ENCODE data around the gene RPN2. TPM values are rescaled to one million over a fixed set of nuclear protein-coding genes. Genes with fewer than 3 reads are reported as not detected.

RPN2 gene
- total and polyA plus RNA-seq, 9 donors: 135 to 247 (median 174) TPM

GRCh38 chr20:37151529-37151928, 27.6 kb upstream of the RPN2 start:
- Histone ChIP-seq H3K4me3 (ENCODE audit: low read length) (no peak overlapping the region), H3K36me3 (ENCODE audit: control insufficient read depth, insufficient read depth, low read length) (no peaks in the 10 kb centered on the region), H3K27ac (ENCODE audit: low read length) (no peak overlapping the region), H3K27me3 (ENCODE audit: control insufficient read depth, insufficient read depth, low read length) (no peaks in the 10 kb centered on the region), H3K4me1 (ENCODE audit: control insufficient read depth, insufficient read depth, low read length) (no peaks in the 10 kb centered on the region), H3K9me3 (replicated peaks; ENCODE audit: control insufficient read depth, low read depth, low read length) (no peaks in the 10 kb centered on the region)
- no peak for DNase-seq
- no CpG with 5 or more reads among the region's 4 CpGs for WGBS (ENCODE audit: insufficient coverage)

GRCh38 chr20:37152284-37152683, 26.8 kb upstream of the RPN2 start:
- H3K27ac ChIP-seq (ENCODE audit: low read length): no peak overlapping the region
- no peak overlapping the region for H3K4me3 ChIP-seq (ENCODE audit: low read length)
- WGBS (ENCODE audit: insufficient coverage): 89% methylated on average over 5 of the region's 7 CpGs
- H3K36me3 ChIP-seq (ENCODE audit: control insufficient read depth, insufficient read depth, low read length): no peaks in the 10 kb centered on the region
- no peaks in the 10 kb centered on the region for H3K9me3 ChIP-seq (replicated peaks; ENCODE audit: control insufficient read depth, low read depth, low read length)
- no peak for DNase-seq
- no peaks in the 10 kb centered on the region for H3K4me1 ChIP-seq (ENCODE audit: control insufficient read depth, insufficient read depth, low read length)
- H3K27me3 ChIP-seq (ENCODE audit: control insufficient read depth, insufficient read depth, low read length): no peaks in the 10 kb centered on the region

- Histone ChIP-seq H3K9me3 (replicated peaks; ENCODE audit: control insufficient read depth, low read depth, low read length) (no peaks in the 10 kb centered on the region), H3K4me1 (ENCODE audit: control insufficient read depth, insufficient read depth, low read length) (no peaks in the 10 kb centered on the region), H3K27me3 (ENCODE audit: control insufficient read depth, insufficient read depth, low read length) (no peaks in the 10 kb centered on the region), H3K36me3 (ENCODE audit: control insufficient read depth, insufficient read depth, low read length) (no peaks in the 10 kb centered on the region), H3K4me3 (ENCODE audit: low read length) (no peak overlapping the region), H3K27ac (ENCODE audit: low read length) (no peak overlapping the region)
- DNase-seq: no peak
- WGBS (ENCODE audit: insufficient coverage): 88% methylated on average over 6 of the region's 6 CpGs
Measured at GRCh38 chr20:37154684-37155298, 24.3 kb upstream of the RPN2 start.

- Histone ChIP-seq H3K27ac (ENCODE audit: low read length) (no peak overlapping the region), H3K27me3 (ENCODE audit: control insufficient read depth, insufficient read depth, low read length) (no peaks in the 10 kb centered on the region), H3K36me3 (ENCODE audit: control insufficient read depth, insufficient read depth, low read length) (no peaks in the 10 kb centered on the region), H3K9me3 (replicated peaks; ENCODE audit: control insufficient read depth, low read depth, low read length) (no peaks in the 10 kb centered on the region), H3K4me3 (ENCODE audit: low read length) (no peak overlapping the region), H3K4me1 (ENCODE audit: control insufficient read depth, insufficient read depth, low read length) (no peaks in the 10 kb centered on the region)
- no peak for DNase-seq
- WGBS (ENCODE audit: insufficient coverage): 93% methylated on average over 8 of the region's 9 CpGs
Measured at GRCh38 chr20:37155987-37156386, 23.1 kb upstream of the RPN2 start.

- DNase-seq: no peak
- no peaks in the 10 kb centered on the region for H3K27me3 ChIP-seq (ENCODE audit: control insufficient read depth, insufficient read depth, low read length)
- no peaks in the 10 kb centered on the region for H3K36me3 ChIP-seq (ENCODE audit: control insufficient read depth, insufficient read depth, low read length)
- 100% methylated on average over 1 of the region's 4 CpGs for WGBS (ENCODE audit: insufficient coverage)
- no peaks in the 10 kb centered on the region for H3K9me3 ChIP-seq (replicated peaks; ENCODE audit: control insufficient read depth, low read depth, low read length)
- H3K4me3 ChIP-seq (ENCODE audit: low read length): no peak overlapping the region
- no peak overlapping the region for H3K27ac ChIP-seq (ENCODE audit: low read length)
- H3K4me1 ChIP-seq (ENCODE audit: control insufficient read depth, insufficient read depth, low read length): no peaks in the 10 kb centered on the region
Measured at GRCh38 chr20:37158248-37158647, 20.9 kb upstream of the RPN2 start.

- no peaks in the 10 kb centered on the region for H3K4me1 ChIP-seq (ENCODE audit: control insufficient read depth, insufficient read depth, low read length)
- no peaks in the 10 kb centered on the region for H3K27me3 ChIP-seq (ENCODE audit: control insufficient read depth, insufficient read depth, low read length)
- H3K4me3 ChIP-seq (ENCODE audit: low read length): no peak overlapping the region
- no peak overlapping the region for H3K27ac ChIP-seq (ENCODE audit: low read length)
- H3K36me3 ChIP-seq (ENCODE audit: control insufficient read depth, insufficient read depth, low read length): no peaks in the 10 kb centered on the region
- no peak for DNase-seq
- 84% methylated on average over 7 of the region's 10 CpGs for WGBS (ENCODE audit: insufficient coverage)
- H3K9me3 ChIP-seq (replicated peaks; ENCODE audit: control insufficient read depth, low read depth, low read length): no peaks in the 10 kb centered on the region
Measured at GRCh38 chr20:37160683-37161082, 18.4 kb upstream of the RPN2 start.

- DNase-seq: no peak
- no peaks in the 10 kb centered on the region for H3K27me3 ChIP-seq (ENCODE audit: control insufficient read depth, insufficient read depth, low read length)
- H3K9me3 ChIP-seq (replicated peaks; ENCODE audit: control insufficient read depth, low read depth, low read length): no peaks in the 10 kb centered on the region
- no peak overlapping the region for H3K4me3 ChIP-seq (ENCODE audit: low read length)
- 66% methylated on average over 9 of the region's 12 CpGs for WGBS (ENCODE audit: insufficient coverage)
- H3K4me1 ChIP-seq (ENCODE audit: control insufficient read depth, insufficient read depth, low read length): no peaks in the 10 kb centered on the region
- no peaks in the 10 kb centered on the region for H3K36me3 ChIP-seq (ENCODE audit: control insufficient read depth, insufficient read depth, low read length)
- H3K27ac ChIP-seq (ENCODE audit: low read length): no peak overlapping the region
Measured at GRCh38 chr20:37161830-37162549, 17.1 kb upstream of the RPN2 start.

GRCh38 chr20:37162646-37163045, 16.5 kb upstream of the RPN2 start:
- H3K4me1 ChIP-seq (ENCODE audit: control insufficient read depth, insufficient read depth, low read length): no peaks in the 10 kb centered on the region
- H3K27me3 ChIP-seq (ENCODE audit: control insufficient read depth, insufficient read depth, low read length): no peaks in the 10 kb centered on the region
- no peaks in the 10 kb centered on the region for H3K9me3 ChIP-seq (replicated peaks; ENCODE audit: control insufficient read depth, low read depth, low read length)
- H3K36me3 ChIP-seq (ENCODE audit: control insufficient read depth, insufficient read depth, low read length): peaks cover 4% of the 10 kb centered on the region
- DNase-seq: no peak
- WGBS (ENCODE audit: insufficient coverage): no CpG with 5 or more reads among the region's 6 CpGs
- no peak overlapping the region for H3K4me3 ChIP-seq (ENCODE audit: low read length)
- H3K27ac ChIP-seq (ENCODE audit: low read length): no peak overlapping the region

GRCh38 chr20:37163832-37164554, 15.1 kb upstream of the RPN2 start:
- peaks cover 4% of the 10 kb centered on the region for H3K36me3 ChIP-seq (ENCODE audit: control insufficient read depth, insufficient read depth, low read length)
- no peak overlapping the region for H3K4me3 ChIP-seq (ENCODE audit: low read length)
- H3K9me3 ChIP-seq (replicated peaks; ENCODE audit: control insufficient read depth, low read depth, low read length): no peaks in the 10 kb centered on the region
- H3K27me3 ChIP-seq (ENCODE audit: control insufficient read depth, insufficient read depth, low read length): no peaks in the 10 kb centered on the region
- H3K27ac ChIP-seq (ENCODE audit: low read length): no peak overlapping the region
- no peaks in the 10 kb centered on the region for H3K4me1 ChIP-seq (ENCODE audit: control insufficient read depth, insufficient read depth, low read length)
- DNase-seq: no peak
- 80% methylated on average over 2 of the region's 4 CpGs for WGBS (ENCODE audit: insufficient coverage)

GRCh38 chr20:37165031-37165430, 14.1 kb upstream of the RPN2 start:
- H3K27ac ChIP-seq (ENCODE audit: low read length): no peak overlapping the region
- peaks cover 4% of the 10 kb centered on the region for H3K36me3 ChIP-seq (ENCODE audit: control insufficient read depth, insufficient read depth, low read length)
- no peaks in the 10 kb centered on the region for H3K27me3 ChIP-seq (ENCODE audit: control insufficient read depth, insufficient read depth, low read length)
- H3K4me3 ChIP-seq (ENCODE audit: low read length): no peak overlapping the region
- WGBS (ENCODE audit: insufficient coverage): no CpG with 5 or more reads among the region's 1 CpG
- H3K9me3 ChIP-seq (replicated peaks; ENCODE audit: control insufficient read depth, low read depth, low read length): no peaks in the 10 kb centered on the region
- H3K4me1 ChIP-seq (ENCODE audit: control insufficient read depth, insufficient read depth, low read length): no peaks in the 10 kb centered on the region
- DNase-seq: no peak
